Measurements from ENCODE around the gene ZNF646.

GRCh38 chr16:31064882-31065461, 9.2 kb upstream of the ZNF646 start:
- no peak for TF ChIP-seq YY1 (IDR thresholded peaks at IDR 0.05; ENCODE audit: insufficient read depth, insufficient read length)
- TF ChIP-seq SUZ12 (IDR thresholded peaks at IDR 0.05; ENCODE audit: extremely low read depth, insufficient read depth, insufficient read length): no peak
